Stimulated activated CD4-positive, alpha-beta T cell treated with anti-CD3 and anti-CD28 coated beads, Interleukin-15, amount 100 ng/mL, for 1 hour (primary cell): ENCODE measurements around the gene BBX.
"Not testable (repeated sequence)": the region's sequence is repeated elsewhere in the genome, so short reads cannot be mapped to it uniquely, and the experiment has no call there.

Source experiments
- DNase-seq, 2 donors: peaks; one replicate each; pipeline ENCODE4 v3.0.0-alpha.2; 2020; ENCODE audit warnings: low read depth in 1 of 2, low spot score in 1 of 2

BBX gene

DNA sequence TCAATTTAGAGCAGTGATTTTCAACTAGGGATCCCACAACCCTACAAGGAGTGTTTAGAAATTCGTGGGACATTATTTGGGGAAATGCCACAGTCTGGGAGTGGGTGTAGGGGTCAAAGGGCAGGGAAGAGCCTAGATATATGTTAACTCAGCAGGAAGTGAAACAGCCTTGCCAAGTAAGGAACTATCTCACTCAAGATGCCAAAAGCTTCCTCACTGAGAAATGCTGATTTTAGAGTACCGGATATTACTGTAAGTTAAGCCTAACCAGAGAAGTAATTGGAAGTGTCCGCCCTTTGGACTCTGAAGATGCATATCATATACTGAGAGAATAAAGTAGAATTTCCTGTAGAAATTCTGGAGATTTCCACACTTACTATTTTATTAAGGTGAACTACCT lies 158.6 kb downstream of the BBX start:
- no peak for DNase-seq

DNA sequence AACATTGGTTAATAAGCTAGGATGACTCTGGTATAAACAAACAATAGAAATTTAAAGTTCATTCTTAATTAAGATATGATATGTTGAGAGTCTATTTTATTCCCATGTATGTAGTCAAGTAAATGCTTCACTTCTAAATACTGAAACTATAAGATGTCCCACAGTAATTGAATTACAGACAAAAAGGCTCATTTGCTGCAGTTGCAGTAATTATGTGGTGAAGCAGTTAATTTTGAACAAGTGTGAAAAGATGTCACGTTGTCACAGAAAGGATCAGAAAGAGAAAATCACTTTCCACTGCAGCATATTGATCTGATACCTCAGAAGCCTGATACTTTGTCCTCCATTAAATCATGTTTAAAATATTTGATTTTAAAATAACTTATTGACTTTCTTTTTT lies 159.8 kb downstream of the BBX start:
- DNase-seq, result no peak

DNA sequence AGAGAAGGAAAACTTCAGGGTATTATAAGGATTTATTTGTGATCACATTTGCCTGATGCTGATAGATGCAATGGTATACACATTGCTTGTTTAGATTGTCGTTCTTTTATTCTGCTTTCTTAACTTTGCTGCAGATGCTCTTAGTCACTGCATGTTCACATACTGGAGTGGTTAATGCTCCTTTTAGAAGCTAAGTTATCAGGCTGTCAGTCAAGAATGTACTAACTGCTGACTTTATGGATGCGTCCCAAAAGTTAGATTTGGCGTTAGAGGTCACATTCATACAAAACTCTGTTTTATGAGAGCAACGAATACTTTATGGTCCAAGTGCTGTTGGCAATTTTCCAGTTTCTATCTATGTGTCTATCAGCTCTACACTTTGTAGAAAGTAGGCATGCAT lies 160.7 kb downstream of the BBX start:
- DNase-seq, result no peak

DNA sequence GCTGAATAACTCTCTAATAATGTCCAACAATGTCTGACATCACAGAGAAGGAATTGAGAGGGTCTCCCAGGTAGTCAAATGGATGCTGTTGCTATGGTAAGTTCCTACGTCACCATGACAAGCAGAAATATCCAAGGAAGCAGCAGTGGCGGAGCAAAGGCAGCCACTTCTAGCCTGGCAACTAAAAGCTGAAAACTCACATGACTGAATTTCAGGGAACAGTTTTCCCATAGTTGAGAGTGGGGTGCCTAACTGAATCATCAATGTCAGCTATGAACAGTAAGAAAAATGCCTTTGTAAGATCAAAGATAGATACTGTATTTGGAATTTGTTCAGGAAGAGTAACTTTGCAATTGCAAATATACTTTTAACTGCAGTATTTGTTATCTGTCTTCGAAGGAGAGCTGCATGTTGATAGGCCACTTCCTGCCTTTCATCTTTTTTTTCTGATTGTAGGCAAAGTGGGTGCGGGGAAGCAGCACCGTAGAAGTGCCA lies 161.7 kb downstream of the BBX start:
- no peak for DNase-seq

DNA sequence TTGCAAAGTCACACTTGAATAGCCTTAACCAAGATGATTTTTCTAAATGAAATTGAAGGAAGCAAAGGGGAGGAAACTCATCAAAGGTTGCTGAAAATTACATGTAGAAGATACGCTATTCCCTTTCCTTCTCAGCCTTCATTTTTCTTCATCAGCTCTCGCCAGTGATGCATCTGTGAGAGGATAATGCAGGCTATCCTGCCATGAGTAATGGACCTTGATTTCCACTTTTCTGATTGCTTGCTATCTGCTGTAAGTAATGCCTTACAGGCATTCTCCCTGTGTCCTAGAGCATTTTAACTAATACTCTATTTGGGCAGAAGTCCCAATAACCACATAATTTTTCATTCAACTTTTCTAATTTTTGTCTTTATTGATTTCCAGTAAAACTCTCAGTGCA lies 162.6 kb downstream of the BBX start:
- DNase-seq, result no peak

DNA sequence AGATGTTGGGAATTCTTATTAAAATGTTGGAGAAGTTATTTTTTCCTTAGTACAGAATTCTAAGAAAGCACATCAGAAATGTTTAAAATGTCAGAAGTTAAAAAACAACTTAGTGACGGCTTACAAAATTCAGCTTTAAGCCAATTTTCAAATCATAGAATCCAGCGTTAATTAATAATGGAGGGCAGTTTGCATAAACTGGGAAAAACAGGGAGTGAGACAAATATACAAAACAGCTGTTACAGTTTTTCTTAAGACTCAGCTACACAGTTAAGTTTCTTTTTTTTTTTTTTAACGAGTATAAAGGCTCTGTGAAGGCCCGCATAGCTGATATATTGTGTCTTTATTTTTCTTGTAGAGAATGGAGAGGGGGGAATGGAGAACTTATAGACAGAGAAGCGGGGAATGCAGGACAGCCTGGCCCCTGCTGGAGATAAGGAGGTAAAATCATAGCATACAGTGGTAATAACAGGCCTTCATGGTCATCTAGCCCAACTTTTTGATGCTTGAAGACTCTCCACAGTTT lies 164.4 kb downstream of the BBX start:
- DNase-seq, result no peak

DNA sequence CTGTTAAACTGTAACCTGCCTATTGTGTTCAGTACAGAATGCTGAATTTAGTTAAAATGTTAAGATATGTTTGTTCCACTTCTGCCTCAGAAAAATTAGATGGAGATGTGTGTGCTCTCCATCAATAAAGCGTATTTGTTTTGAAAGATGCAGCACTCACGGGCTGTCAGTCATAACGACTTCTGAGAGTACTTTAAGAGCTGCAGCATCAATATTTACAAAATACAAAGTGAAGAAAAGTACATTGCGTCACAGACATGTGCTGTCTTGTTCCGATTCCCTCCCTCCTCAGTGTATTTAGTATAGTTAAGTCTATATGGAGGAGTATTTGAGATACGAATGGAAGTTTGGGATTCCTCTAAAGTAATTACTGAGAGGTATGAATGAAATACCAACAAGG lies 166.6 kb downstream of the BBX start:
- DNase-seq, result no peak

DNA sequence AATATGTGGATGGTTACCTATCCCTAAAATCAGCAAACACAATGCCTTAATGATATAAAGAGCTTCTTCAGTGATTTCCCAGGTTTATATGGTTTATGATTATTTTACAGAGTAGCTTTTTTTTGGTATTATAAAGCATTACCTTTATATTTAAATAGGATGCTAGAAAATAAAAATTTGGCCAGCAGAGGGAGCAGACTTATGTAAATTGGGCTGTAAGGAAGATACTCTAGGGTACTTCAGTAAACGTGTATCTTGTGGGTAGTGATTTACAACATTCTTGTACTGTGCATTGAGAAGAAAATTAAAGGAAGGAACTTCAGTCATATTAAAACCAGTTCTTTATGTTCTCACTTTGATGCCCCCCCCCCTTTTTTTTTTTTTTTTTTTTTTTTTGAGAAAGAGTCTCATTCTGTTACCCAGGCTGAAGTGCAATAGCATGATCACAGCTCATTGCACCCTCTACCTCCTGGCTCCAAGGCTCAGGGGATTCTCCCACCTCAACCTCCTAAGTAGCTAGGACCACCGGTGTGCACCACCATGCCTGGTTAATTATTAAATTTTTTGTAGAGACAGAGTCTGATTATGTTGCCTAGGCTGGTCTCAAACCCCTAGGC lies 167.9 kb downstream of the BBX start:
- DNase-seq, result no peak

DNA sequence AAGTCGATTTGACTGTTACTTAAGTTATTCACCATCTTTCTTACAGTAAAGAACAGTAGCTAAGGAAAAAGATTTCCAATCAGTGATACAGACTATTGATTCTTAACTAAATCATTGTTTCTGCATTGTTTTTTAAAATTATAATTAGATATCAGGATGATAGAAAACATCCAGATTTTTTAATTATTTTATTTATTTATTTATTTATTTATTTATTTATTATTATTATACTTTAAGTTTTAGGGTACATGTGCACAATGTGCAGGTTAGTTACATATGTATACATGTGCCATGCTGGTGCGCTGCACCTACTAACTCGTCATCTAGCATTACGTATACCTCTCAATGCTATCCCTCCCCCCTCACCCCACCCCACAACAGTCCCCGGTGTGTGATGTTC lies 169.2 kb downstream of the BBX start:
- not testable (repeated sequence) for DNase-seq

DNA sequence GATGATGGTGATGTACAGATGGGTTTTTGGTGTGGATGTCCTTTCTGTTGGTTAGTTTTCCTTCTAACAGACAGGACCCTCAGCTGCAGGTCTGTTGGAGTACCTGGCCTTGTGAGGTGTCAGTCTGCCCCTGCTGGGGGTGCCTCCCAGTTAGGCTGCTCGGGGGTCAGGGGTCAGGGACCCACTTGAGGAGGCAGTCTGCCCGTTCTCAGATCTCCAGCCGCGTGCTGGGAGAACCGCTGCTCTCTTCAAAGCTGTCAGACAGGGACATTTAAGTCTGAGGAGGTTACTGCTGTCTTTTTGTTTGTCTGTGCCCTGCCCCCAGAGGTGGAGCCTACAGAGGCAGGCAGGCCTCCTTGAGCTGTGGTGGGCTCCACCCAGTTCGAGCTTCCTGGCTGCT lies 174.6 kb downstream of the BBX start:
- DNase-seq, result not testable (repeated sequence)

DNA sequence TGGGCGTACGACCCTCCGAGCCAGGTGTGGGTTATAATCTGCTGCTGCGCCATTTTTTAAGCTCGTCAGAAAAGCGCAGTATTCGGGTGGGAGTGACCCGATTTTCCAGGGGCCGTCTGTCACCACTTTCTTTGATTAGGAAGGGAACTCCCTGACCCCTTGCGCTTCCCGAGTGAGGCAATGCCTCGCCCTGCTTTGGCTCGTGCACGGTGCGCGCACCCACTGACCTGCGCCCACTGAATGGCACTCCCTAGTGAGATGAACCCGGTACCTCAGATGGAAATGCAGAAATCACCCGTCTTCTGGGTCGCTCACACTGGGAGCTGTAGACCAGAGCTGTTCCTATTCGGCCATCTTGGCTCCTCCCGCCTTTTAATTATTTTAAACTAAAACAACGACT lies 175.1 kb downstream of the BBX start:
- not testable (repeated sequence) for DNase-seq

DNA sequence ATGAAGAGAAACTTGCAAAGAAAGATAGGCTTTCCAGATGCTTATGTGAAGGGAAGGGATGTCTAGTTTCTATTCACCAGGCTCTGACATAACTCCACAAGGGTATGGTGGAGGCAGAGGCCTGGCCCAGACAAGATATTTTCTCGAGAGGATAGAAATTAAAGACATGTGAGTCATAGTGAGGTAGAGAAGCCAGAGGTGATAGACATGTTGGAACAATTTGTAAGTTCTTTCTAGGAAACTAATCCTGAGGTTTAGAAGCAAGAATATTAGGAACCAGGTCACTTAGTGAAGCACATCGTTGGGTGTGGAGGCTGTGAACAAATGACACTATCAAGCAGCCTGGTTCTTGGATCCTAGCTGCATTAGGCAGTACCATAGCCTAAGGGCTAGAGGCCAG lies 176.9 kb downstream of the BBX start:
- DNase-seq, result no peak

DNA sequence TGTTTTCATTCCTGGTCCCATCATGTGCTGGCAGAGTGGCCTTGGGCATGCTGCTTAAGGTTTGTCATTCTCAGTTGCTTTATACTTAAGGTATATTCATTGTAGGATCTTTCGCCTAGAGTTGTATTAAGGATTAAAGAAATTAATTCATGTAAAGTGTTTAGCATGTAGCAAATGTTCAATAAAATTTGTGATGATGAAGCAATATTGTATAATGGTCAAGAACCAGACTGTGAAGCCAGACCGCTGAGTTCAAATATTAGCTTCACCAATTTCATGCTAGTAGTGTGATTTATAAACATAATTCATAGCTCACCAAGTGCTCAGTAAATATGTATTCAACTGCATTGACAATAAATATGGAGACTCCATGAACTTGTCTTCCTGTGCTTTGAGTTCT lies 178.5 kb downstream of the BBX start:
- no peak for DNase-seq

DNA sequence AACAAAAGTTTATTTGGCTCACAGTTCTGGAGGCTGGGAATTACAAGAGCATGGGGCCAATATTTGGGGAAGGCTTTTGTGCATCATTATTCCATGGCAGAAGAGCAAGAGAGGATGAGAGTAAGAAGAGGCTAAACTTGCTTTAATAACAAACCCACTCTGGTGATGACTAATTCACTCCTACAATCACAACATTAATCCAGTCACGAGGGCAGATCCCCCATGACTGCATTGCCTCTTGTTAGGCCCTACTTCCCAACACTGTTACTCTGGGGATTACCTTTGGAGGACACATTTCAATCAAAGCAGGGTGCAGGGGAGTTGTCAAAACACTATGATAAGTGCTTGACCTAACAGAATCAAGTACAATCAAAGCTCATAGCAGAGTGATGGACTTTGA lies 181.7 kb downstream of the BBX start:
- no peak for DNase-seq

DNA sequence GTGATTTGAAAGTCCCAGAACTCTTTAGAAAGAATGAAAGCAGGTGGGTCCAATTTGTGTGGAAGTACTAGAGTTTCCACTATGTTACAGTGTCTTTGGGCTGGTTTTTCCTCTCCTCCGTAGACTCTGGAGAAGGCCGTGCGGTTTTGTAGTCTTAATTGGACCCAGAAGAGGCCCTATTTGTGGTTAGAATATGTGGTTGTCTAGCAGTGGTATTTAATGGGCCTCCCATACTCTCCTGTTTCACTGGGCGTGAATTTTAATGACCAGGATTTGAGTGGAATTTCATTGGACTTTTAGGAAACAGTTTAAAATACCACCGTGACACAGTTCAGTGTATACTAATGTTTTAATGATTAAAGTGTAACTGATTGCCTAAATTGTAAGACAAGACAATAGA lies 182.3 kb downstream of the BBX start:
- no peak for DNase-seq

DNA sequence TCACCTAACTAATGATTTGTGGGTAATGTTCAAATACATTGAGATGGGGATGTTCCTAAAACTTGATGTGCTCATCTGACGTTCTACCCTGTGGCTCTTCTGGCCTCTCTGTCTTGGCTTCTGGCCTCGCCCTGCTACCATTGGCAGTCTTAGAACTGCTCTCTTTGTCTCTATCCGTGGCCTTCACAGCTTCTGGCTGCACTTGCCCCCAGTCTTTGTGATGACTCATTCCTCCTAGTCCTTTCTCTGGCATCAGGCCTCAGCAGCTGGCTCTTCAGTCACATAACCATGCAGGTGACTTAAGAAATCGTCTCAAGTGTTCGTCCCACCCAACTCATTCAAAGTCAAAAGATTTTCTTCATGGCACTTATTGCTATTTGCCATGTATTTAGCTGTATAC lies 188.1 kb downstream of the BBX start:
- DNase-seq, result no peak

DNA sequence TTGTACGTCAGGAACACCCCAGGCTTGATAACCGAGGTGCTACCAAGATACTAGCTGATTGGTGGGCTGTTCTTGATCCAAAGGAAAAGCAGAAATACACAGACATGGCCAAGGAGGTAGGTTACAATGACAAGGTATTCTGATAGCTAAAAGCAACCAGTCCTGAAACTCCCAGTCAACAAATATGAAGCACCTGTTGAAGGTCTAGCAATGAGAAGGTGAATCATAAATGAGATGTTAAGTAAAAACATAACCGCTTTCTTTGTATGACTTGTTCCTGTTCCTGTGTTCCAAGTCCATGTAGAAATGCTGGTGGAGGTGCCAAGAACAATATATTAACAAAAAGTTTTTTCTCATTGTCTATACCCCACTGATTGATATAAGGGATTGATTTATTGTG lies 194.0 kb downstream of the BBX start:
- DNase-seq, result no peak

DNA sequence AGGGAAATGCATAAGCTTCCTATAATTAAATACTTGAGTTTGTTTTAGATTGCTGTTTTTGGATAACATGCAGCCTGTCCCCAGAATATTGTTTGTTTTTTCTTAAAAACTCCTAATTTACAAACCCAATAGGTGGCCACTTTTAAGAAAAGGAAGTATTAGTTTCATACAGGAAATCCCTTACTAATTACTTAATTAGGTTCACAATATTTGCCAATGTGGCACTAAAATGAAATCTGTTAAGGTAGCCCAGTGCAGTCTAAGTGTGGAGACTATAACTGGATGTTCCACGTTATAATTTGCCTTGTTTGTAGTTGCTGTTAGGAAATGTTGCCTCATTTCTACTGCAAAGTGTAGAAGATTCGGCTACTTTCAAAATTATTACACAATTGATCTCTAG lies 195.8 kb downstream of the BBX start:
- DNase-seq, result no peak

DNA sequence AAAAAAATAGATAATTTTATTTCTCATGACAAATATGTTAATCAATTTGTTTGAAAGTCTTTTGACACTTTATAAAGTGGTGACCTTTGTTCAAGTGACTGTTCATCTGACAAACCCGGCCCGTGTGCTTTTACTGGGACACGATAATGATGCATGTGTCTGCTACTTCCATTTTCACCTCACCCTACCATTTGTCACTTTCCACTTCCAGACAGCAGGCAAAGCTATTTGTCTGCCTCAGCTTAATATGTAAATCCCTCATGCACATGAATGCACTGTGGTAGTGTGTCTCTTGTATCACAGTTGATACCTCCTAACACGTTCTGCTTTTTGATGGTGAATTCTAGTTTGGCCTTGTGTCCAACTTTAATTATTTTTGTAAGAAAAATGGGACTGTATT lies 204.3 kb downstream of the BBX start:
- DNase-seq, result no peak

DNA sequence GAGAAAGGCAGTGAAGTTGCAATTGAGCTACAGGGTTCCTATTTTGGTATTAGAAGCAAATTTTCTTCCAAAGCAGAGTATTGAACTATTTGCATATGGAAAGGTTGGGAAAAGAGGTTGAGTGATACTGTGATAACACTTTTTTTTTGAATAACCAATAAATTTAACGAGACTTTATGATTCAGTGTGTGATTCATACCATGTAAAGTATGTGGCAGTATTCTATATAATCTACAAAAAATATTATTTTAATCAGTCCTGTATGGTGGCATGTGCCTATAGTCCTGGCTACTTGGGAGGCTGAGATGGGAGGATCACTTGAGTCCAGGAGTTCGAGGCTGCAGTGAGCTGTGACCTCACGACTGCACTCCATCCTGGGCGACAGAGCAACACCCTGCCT lies 206.9 kb downstream of the BBX start:
- DNase-seq, result no peak

DNA sequence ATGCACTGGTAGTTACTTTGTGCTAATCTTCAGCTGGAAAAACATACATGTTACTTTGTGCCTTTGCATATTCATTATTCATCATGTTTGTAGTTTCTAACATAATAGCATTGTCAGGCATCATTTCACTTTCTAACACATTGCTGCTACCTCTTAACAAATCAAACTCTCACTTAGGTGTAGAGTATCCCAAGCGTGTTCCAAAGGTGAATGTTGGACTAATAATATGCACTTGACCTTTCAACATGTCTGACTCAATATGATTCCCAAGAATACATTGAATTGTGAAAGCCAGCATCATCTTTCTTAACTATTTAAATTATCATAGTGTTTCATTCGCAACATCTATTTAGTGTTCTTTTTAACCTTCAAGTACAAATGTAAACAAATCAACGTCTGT lies 211.6 kb downstream of the BBX start:
- DNase-seq, result no peak

DNA sequence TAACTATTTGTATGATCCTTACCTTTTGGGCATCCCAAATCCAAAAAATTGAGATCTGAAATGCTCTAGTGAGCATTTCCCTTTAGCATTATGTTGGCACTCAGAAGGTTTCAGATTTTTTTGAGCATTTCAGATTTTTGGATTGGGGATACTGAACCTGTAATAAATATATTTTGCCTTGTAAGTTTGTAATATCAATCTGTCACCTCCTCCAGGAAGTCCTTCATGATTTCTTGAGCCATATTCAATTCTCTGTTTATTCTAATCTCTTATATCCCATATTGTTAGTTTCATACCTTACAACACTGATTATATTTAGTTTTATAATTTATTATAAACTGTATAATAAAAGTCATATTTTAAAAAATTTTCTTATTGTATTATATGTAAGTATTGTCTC lies 215.2 kb downstream of the BBX start:
- DNase-seq, result no peak

DNA sequence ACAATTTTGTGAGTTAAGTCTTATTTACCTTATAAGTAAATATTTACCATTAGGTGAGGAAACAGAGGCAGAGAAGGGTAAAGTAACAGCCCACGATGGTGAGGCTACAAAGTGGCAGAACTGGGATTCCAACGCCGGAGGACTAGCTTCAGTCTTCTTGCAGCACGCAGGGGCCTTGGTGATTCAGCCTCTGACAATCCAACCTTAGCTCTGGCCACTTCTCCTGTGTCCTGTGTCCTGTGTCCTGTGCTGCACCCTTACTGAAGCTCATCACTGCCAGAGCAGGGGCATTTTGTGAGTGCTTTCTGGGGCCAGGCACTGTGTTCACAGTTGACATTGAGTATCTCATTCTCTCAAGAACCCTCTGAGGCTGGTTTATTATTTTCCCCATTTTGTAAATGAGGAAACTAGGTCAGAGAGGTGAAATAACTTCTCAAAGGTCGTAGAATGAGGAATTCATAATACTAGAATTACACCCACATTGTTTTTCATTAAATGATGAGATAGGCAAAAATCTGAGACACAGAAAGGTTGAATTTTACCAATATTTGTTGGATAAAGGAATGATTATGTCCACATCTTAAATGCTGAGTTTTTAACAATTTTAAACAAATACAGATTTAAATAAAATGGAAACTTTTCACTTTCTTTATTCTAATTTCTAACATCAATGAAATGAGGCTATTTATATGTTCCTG lies 215.9 kb downstream of the BBX start:
- no peak for DNase-seq
